Keratinocyte (primary cell): ENCODE data around the gene CSMD2. TPM values are rescaled to one million over a fixed set of nuclear protein-coding genes. Genes with fewer than 3 reads are reported as not detected.

Experiments
- DNase-seq: peaks from one replicate; pipeline ENCODE4 v3.0.0-alpha.2; 2011; ENCODE audit warnings: low read depth, missing footprints, low spot score
- FAIRE-seq: peaks from 2 replicates; lab custom pipeline; 2011; peaks lifted over from hg19 to GRCh38; lab: Jason Lieb, UNC
- H2AFZ ChIP-seq: 2 replicates; pipeline ENCODE4 v1.6.0; 2012; ENCODE audit warnings: low read length, control low read depth, inconsistent platforms; ENCODE audit not compliant: control insufficient read depth
- H3K27ac ChIP-seq: 2 replicates; pipeline ENCODE4 v1.5.1; 2011; ENCODE audit warnings: low read length; ENCODE audit not compliant: control insufficient read depth, insufficient read depth
- H3K27me3 ChIP-seq: 3 replicates; pipeline ENCODE4 v1.6.0; 2011; ENCODE audit warnings: low read length; ENCODE audit not compliant: control insufficient read depth, insufficient read depth; ENCODE audit errors: extremely low read depth
- H3K36me3 ChIP-seq, 2 experiments: 2 replicates in 1 of 2; 3 replicates in 1 of 2; pipeline ENCODE4 v1.5.1; 2011; ENCODE audit warnings: low read length in 2 of 2, mild to moderate bottlenecking in 1 of 2; ENCODE audit not compliant: control insufficient read depth in 2 of 2, insufficient read depth in 2 of 2; ENCODE audit errors: extremely low read depth in 1 of 2
- H3K4me1 ChIP-seq: 3 replicates; pipeline ENCODE4 v1.5.1; 2011; ENCODE audit warnings: low read length; ENCODE audit not compliant: control insufficient read depth, insufficient read depth; ENCODE audit errors: extremely low read depth
- H3K4me2 ChIP-seq: 3 replicates; pipeline ENCODE4 v1.6.0; 2011; ENCODE audit warnings: low read depth, low read length; ENCODE audit not compliant: control insufficient read depth, insufficient read depth; ENCODE audit errors: extremely low read depth
- H3K4me3 ChIP-seq, 3 experiments: fragments of 200-600 bp in 1 of 3; sonication (generic) in 1 of 3; 2 replicates in 2 of 3; 3 replicates in 1 of 3; pipeline ENCODE4 v1.5.1; 2011 to 2016; ENCODE audit warnings: low read length in 3 of 3, mild to moderate bottlenecking in 3 of 3, control low read depth in 2 of 3, inconsistent platforms in 1 of 3, low read depth in 1 of 3, mixed read lengths in 1 of 3, mixed run types in 1 of 3, moderate library complexity in 1 of 3; ENCODE audit not compliant: control insufficient read depth in 2 of 3, insufficient read depth in 2 of 3; ENCODE audit errors: extremely low read depth in 1 of 3
- H3K79me2 ChIP-seq: 2 replicates; pipeline ENCODE4 v1.6.0; 2012; ENCODE audit warnings: low read length; ENCODE audit not compliant: control insufficient read depth, insufficient read depth
- H3K9ac ChIP-seq: 3 replicates; pipeline ENCODE4 v1.6.0; 2011; ENCODE audit warnings: low read length; ENCODE audit not compliant: control insufficient read depth, insufficient read depth; ENCODE audit errors: extremely low read depth
- H3K9me1 ChIP-seq: 3 replicates; pipeline ENCODE4 v1.6.0; 2011; ENCODE audit warnings: low read length; ENCODE audit not compliant: control insufficient read depth, insufficient read depth; ENCODE audit errors: extremely low read depth
- H3K9me3 ChIP-seq: 2 replicates; pipeline ENCODE4 v1.5.1; 2012; ENCODE audit warnings: low read depth, low read length; ENCODE audit not compliant: control insufficient read depth
- H4K20me1 ChIP-seq: 3 replicates; pipeline ENCODE4 v1.6.0; 2011; ENCODE audit warnings: low read length; ENCODE audit not compliant: control insufficient read depth, insufficient read depth; ENCODE audit errors: extremely low read depth
- CTCF ChIP-seq, 3 experiments: IDR thresholded peaks in 1 of 3; conservative IDR thresholded peaks in 1 of 3; optimal IDR thresholded peaks in 1 of 3; 2 replicates in 2 of 3; 3 replicates in 1 of 3; pipeline versions ENCODE3 to v1.5.1; 2011; ENCODE audit warnings: low read length in 3 of 3, mild to moderate bottlenecking in 3 of 3, moderate library complexity in 2 of 3, control low read depth in 1 of 3, inconsistent platforms in 1 of 3; ENCODE audit not compliant: insufficient read depth in 2 of 3; ENCODE audit errors: extremely low read depth in 1 of 3
- EZH2 ChIP-seq: IDR thresholded peaks from one replicate; pipeline ENCODE4 v1.6.1; 2012; ENCODE audit warnings: inconsistent platforms, mild to moderate bottlenecking, low read length, moderate library complexity
- dilution Hi-C: fragments of 300-500 bp; cut with MboI; formaldehyde crosslinking; loops from one replicate; pipeline ENCODE4 v1.7.0; 2020; ENCODE audit warnings: low sequenced_read_pairs; ENCODE audit not compliant: extremely low pct_ligation_motif_present
- polyA plus RNA-seq, 5 experiments: library from polyadenylated mRNA; depleted of rRNA in 3 of 5; stranded (reverse) in 3 of 5; stranded (forward) in 1 of 5; unstranded in 1 of 5; fragments of >200 nt; gene quantifications; 1 replicate in 1 of 5; 2 replicates in 3 of 5; 3 replicates in 1 of 5; pipeline versions ENCODE4 v1.2.1 to v1.2.3, GENCODE V29; 2011 to 2012; ENCODE audit warnings: missing spikeins in 2 of 5, low read depth in 1 of 5, low replicate concordance in 1 of 5

The CSMD2 gene
- polyA plus RNA-seq, 1 donor (not counting 4 experiments of a cell fraction or from before 2014, with no cell fraction given), result 2.0 TPM

GRCh38 chr1:33471416-33471815 is 693.6 kb downstream of the CSMD2 start:
- no peak overlapping the region for H3K4me3 ChIP-seq
- peaks cover 0 to 3% of the 10 kb centered on the region in 2 experiments for H3K36me3 ChIP-seq
- H3K9me3 ChIP-seq, result no peaks in the 10 kb centered on the region
- dilution Hi-C loops, result no loop called here
- no peak for FAIRE-seq
- no peak overlapping the region for H3K9ac ChIP-seq
- H3K27me3 ChIP-seq, result no peaks in the 10 kb centered on the region
- no peak overlapping the region for H2AFZ ChIP-seq
- peak overlapping the region; percentile 75 for H3K4me2 ChIP-seq
- DNase-seq, result no peak
- no peaks in the 10 kb centered on the region for H4K20me1 ChIP-seq
- peaks cover 22% of the 10 kb centered on the region for H3K4me1 ChIP-seq
- H3K79me2 ChIP-seq, result peaks cover 15% of the 10 kb centered on the region
- TF ChIP-seq CTCF (optimal IDR thresholded peaks at IDR 0.05 in 1 of 3, IDR thresholded peaks at IDR 0.05 in 1 of 3, conservative IDR thresholded peaks at IDR 0.05 in 1 of 3; ENCODE audit: extremely low read depth in 1 of 3, insufficient read depth in 2 of 3, low read length in 3 of 3) (no peak), EZH2 (no peak)
- peak overlapping the region; percentile 17 for H3K27ac ChIP-seq
- H3K9me1 ChIP-seq, result no peaks in the 10 kb centered on the region

GRCh38 chr1:33470495-33471012 is 694.5 kb downstream of the CSMD2 start:
- dilution Hi-C loops, result no loop called here
- no peaks in the 10 kb centered on the region for H4K20me1 ChIP-seq
- no peaks in the 10 kb centered on the region for H3K9me1 ChIP-seq
- H3K4me2 ChIP-seq, result peak overlapping the region; percentile 65
- H3K4me1 ChIP-seq, result peaks cover 22% of the 10 kb centered on the region
- H3K36me3 ChIP-seq, result peaks cover 0 to 3% of the 10 kb centered on the region in 2 experiments
- peaks cover 15% of the 10 kb centered on the region for H3K79me2 ChIP-seq
- peak; percentile 63 for DNase-seq
- no peaks in the 10 kb centered on the region for H3K27me3 ChIP-seq
- H3K27ac ChIP-seq, result peak overlapping the region; percentile 38
- no peak overlapping the region for H3K4me3 ChIP-seq
- TF ChIP-seq EZH2 (no peak), CTCF (optimal IDR thresholded peaks at IDR 0.05 in 1 of 3, IDR thresholded peaks at IDR 0.05 in 1 of 3, conservative IDR thresholded peaks at IDR 0.05 in 1 of 3; ENCODE audit: extremely low read depth in 1 of 3, insufficient read depth in 2 of 3, low read length in 3 of 3) (peak; percentile 88 to 97 (median 91))
- H3K9ac ChIP-seq, result peak overlapping the region; percentile 11
- peak overlapping the region; percentile 80 for H2AFZ ChIP-seq
- peak; percentile 97 for FAIRE-seq
- no peaks in the 10 kb centered on the region for H3K9me3 ChIP-seq
